Measurements from ENCODE around the gene MAGEC3. TPM values are rescaled to one million over a fixed set of nuclear protein-coding genes. Genes with fewer than 3 reads are reported as not detected.
A peak's percentile ranks its signal among the peaks of the same experiment; 100 is the strongest.

The MAGEC3 gene, protein sequence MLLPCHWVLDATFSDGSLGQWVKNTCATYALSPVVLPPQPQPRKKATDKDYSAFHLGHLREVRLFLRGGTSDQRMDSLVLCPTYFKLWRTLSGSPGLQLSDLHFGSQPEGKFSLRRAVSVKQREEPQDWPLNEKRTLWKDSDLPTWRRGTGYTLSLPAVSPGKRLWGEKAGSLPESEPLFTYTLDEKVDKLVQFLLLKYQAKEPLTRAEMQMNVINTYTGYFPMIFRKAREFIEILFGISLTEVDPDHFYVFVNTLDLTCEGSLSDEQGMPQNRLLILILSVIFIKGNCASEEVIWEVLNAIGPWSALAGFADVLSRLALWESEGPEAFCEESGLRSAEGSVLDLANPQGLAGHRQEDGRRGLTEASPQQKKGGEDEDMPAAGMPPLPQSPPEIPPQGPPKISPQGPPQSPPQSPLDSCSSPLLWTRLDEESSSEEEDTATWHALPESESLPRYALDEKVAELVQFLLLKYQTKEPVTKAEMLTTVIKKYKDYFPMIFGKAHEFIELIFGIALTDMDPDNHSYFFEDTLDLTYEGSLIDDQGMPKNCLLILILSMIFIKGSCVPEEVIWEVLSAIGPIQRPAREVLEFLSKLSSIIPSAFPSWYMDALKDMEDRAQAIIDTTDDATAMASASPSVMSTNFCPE
- polyA plus RNA-seq (2013, experiment 1 of 2) = not detected
- not detected for polyA plus RNA-seq (2013, experiment 2 of 2)

DNA sequence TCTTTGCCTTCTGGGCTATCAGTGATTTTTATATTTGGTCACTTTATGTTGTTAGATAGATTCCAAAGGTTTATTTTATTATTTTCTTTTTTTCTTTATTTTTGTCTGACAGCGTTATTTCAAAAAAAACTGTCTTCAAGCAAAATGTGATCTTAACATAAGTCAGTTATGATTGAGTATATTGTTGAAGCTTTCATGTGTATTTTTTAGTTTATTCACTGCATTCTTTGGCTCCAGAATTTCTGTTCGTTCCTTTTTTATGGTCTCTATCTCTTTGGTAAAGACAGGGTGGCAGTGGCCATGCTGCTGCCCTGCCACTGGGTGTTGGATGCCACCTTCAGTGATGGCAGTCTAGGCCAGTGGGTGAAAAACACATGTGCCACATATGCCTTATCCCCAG is at the start of gene MAGEC3:
TSS of gene MAGEC3 (plus strand) at position 301 of the 400 bp plus-strand sequence. CDS start at position 301, 0 bp downstream.
- Histone ChIP-seq H3K23ac (ENCODE audit: low read length) (no peak within 1 kb of the TSS), H2BK5ac (ENCODE audit: low read length) (no peak within 1 kb of the TSS), H2AK5ac (ENCODE audit: low read length) (no peak within 1 kb of the TSS), H3K79me2 (ENCODE audit: control insufficient read depth, insufficient read depth, low read length) (no peaks in the 10 kb centered on the region), H3K4ac (ENCODE audit: low read depth, low read length) (no peak within 1 kb of the TSS), H3K79me1 (ENCODE audit: low read length) (no peaks in the 10 kb centered on the region), H3K56ac (ENCODE audit: low read length) (no peak within 1 kb of the TSS), H3K27me3 (ENCODE audit: insufficient read depth, low read length, poor library complexity) (no peaks in the 10 kb centered on the region), H3K4me2 (ENCODE audit: low read length) (no peak within 1 kb of the TSS), H3K4me1 (ENCODE audit: control insufficient read depth, low read depth, low read length) (no peaks in the 10 kb centered on the region), H2BK15ac (replicated peaks; ENCODE audit: low read depth) (no peak within 1 kb of the TSS), H3K9ac (ENCODE audit: low read length) (no peak within 1 kb of the TSS), H3K27ac (ENCODE audit: low read depth, low read length) (no peak within 1 kb of the TSS), H3K4me3 (ENCODE audit: low read length) (no peak within 1 kb of the TSS), H3K36me3 (ENCODE audit: control insufficient read depth, insufficient read depth, low read length) (no peaks in the 10 kb centered on the region), H2BK120ac (ENCODE audit: low read depth, low read length) (no peak within 1 kb of the TSS), H4K5ac (ENCODE audit: low read length) (no peak within 1 kb of the TSS), H4K8ac (ENCODE audit: low read depth, low read length) (no peak within 1 kb of the TSS), H3K18ac (ENCODE audit: low read length) (no peak within 1 kb of the TSS)
- no CpG with 5 or more reads among the region's 2 CpGs for WGBS (ENCODE audit: extremely low coverage, insufficient coverage, low lambda C conversion rate)
- no peak for DNase-seq

GRCh38 chrX:141791856-141792255 is 46.3 kb upstream of the MAGEC3 start:
- H2AK5ac ChIP-seq (ENCODE audit: low read length) = no peak overlapping the region
- H2BK5ac ChIP-seq (ENCODE audit: low read length) = no peak overlapping the region
- no peaks in the 10 kb centered on the region for H3K79me1 ChIP-seq (ENCODE audit: low read length)
- no peaks in the 10 kb centered on the region for H3K36me3 ChIP-seq (ENCODE audit: control insufficient read depth, insufficient read depth, low read length)
- no peaks in the 10 kb centered on the region for H3K27me3 ChIP-seq (ENCODE audit: insufficient read depth, low read length, poor library complexity)
- H4K8ac ChIP-seq (ENCODE audit: low read depth, low read length) = no peak overlapping the region
- H2BK15ac ChIP-seq (replicated peaks; ENCODE audit: low read depth) = no peak overlapping the region
- DNase-seq = no peak
- no peak overlapping the region for H2BK120ac ChIP-seq (ENCODE audit: low read depth, low read length)
- H3K27ac ChIP-seq (ENCODE audit: low read depth, low read length) = no peak overlapping the region
- H3K4me2 ChIP-seq (ENCODE audit: low read length) = no peak overlapping the region
- no peaks in the 10 kb centered on the region for H3K79me2 ChIP-seq (ENCODE audit: control insufficient read depth, insufficient read depth, low read length)
- no peak overlapping the region for H3K4ac ChIP-seq (ENCODE audit: low read depth, low read length)
- H3K4me1 ChIP-seq (ENCODE audit: control insufficient read depth, low read depth, low read length) = no peaks in the 10 kb centered on the region
- no peak overlapping the region for H3K9ac ChIP-seq (ENCODE audit: low read length)
- WGBS (ENCODE audit: extremely low coverage, insufficient coverage, low lambda C conversion rate) = no CpG with 5 or more reads among the region's 2 CpGs
- no peak overlapping the region for H3K18ac ChIP-seq (ENCODE audit: low read length)
- H3K23ac ChIP-seq (ENCODE audit: low read length) = no peak overlapping the region
- no peak overlapping the region for H3K4me3 ChIP-seq (ENCODE audit: low read length)
- H3K56ac ChIP-seq (ENCODE audit: low read length) = no peak overlapping the region
- H4K5ac ChIP-seq (ENCODE audit: low read length) = no peak overlapping the region

GRCh38 chrX:141811438-141811837 is 26.7 kb upstream of the MAGEC3 start:
- H3K4me3 ChIP-seq (ENCODE audit: low read length) = no peak overlapping the region
- no peaks in the 10 kb centered on the region for H3K4me1 ChIP-seq (ENCODE audit: control insufficient read depth, low read depth, low read length)
- no peak overlapping the region for H3K18ac ChIP-seq (ENCODE audit: low read length)
- no peak for DNase-seq
- H3K79me1 ChIP-seq (ENCODE audit: low read length) = no peaks in the 10 kb centered on the region
- H4K8ac ChIP-seq (ENCODE audit: low read depth, low read length) = no peak overlapping the region
- no peak overlapping the region for H3K9ac ChIP-seq (ENCODE audit: low read length)
- H3K79me2 ChIP-seq (ENCODE audit: control insufficient read depth, insufficient read depth, low read length) = no peaks in the 10 kb centered on the region
- H3K27ac ChIP-seq (ENCODE audit: low read depth, low read length) = no peak overlapping the region
- H2AK5ac ChIP-seq (ENCODE audit: low read length) = no peak overlapping the region
- WGBS (ENCODE audit: extremely low coverage, insufficient coverage, low lambda C conversion rate) = no CpG with 5 or more reads among the region's 1 CpG
- no peak overlapping the region for H3K56ac ChIP-seq (ENCODE audit: low read length)
- H2BK5ac ChIP-seq (ENCODE audit: low read length) = no peak overlapping the region
- no peaks in the 10 kb centered on the region for H3K27me3 ChIP-seq (ENCODE audit: insufficient read depth, low read length, poor library complexity)
- no peaks in the 10 kb centered on the region for H3K36me3 ChIP-seq (ENCODE audit: control insufficient read depth, insufficient read depth, low read length)
- H3K23ac ChIP-seq (ENCODE audit: low read length) = no peak overlapping the region
- H3K4ac ChIP-seq (ENCODE audit: low read depth, low read length) = no peak overlapping the region
- H3K4me2 ChIP-seq (ENCODE audit: low read length) = no peak overlapping the region
- H2BK120ac ChIP-seq (ENCODE audit: low read depth, low read length) = no peak overlapping the region
- no peak overlapping the region for H2BK15ac ChIP-seq (replicated peaks; ENCODE audit: low read depth)
- H4K5ac ChIP-seq (ENCODE audit: low read length) = no peak overlapping the region

GRCh38 chrX:141814213-141814857 is 23.8 kb upstream of the MAGEC3 start:
- H3K79me1 ChIP-seq (ENCODE audit: low read length) = no peaks in the 10 kb centered on the region
- no peak overlapping the region for H2BK15ac ChIP-seq (replicated peaks; ENCODE audit: low read depth)
- peak; percentile 4 for DNase-seq
- no peak overlapping the region for H3K23ac ChIP-seq (ENCODE audit: low read length)
- no peak overlapping the region for H4K5ac ChIP-seq (ENCODE audit: low read length)
- H3K9ac ChIP-seq (ENCODE audit: low read length) = no peak overlapping the region
- H3K36me3 ChIP-seq (ENCODE audit: control insufficient read depth, insufficient read depth, low read length) = no peaks in the 10 kb centered on the region
- H2AK5ac ChIP-seq (ENCODE audit: low read length) = no peak overlapping the region
- no peak overlapping the region for H3K18ac ChIP-seq (ENCODE audit: low read length)
- H3K4ac ChIP-seq (ENCODE audit: low read depth, low read length) = no peak overlapping the region
- no peak overlapping the region for H3K27ac ChIP-seq (ENCODE audit: low read depth, low read length)
- no peak overlapping the region for H3K4me3 ChIP-seq (ENCODE audit: low read length)
- H2BK120ac ChIP-seq (ENCODE audit: low read depth, low read length) = no peak overlapping the region
- WGBS (ENCODE audit: extremely low coverage, insufficient coverage, low lambda C conversion rate) = no CpG with 5 or more reads among the region's 2 CpGs
- H2BK5ac ChIP-seq (ENCODE audit: low read length) = no peak overlapping the region
- no peaks in the 10 kb centered on the region for H3K4me1 ChIP-seq (ENCODE audit: control insufficient read depth, low read depth, low read length)
- H4K8ac ChIP-seq (ENCODE audit: low read depth, low read length) = no peak overlapping the region
- no peak overlapping the region for H3K56ac ChIP-seq (ENCODE audit: low read length)
- H3K4me2 ChIP-seq (ENCODE audit: low read length) = no peak overlapping the region
- H3K27me3 ChIP-seq (ENCODE audit: insufficient read depth, low read length, poor library complexity) = no peaks in the 10 kb centered on the region
- H3K79me2 ChIP-seq (ENCODE audit: control insufficient read depth, insufficient read depth, low read length) = no peaks in the 10 kb centered on the region

DNA sequence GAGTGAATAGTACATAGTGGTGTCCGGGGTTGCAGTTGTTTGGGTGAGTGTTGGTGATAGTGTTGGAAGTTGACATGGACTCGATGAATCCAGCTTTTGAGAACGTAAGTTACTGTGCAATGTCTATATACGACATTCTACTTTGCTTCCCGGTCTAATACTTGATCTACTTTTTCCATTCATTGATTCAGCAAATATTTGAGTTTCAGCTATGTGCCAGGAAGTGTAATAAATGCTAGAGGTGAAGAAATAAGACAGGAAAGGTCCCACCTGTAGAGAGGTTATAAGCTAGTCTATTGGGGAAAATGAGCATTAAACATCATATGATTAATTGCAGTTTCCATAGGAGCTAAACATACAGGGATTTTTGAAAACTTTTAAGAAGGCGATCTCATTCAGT is 22.2 kb upstream of the MAGEC3 start:
- H3K56ac ChIP-seq (ENCODE audit: low read length) = no peak overlapping the region
- H3K18ac ChIP-seq (ENCODE audit: low read length) = no peak overlapping the region
- H3K79me1 ChIP-seq (ENCODE audit: low read length) = no peaks in the 10 kb centered on the region
- no peak overlapping the region for H3K4ac ChIP-seq (ENCODE audit: low read depth, low read length)
- H2BK15ac ChIP-seq (replicated peaks; ENCODE audit: low read depth) = no peak overlapping the region
- no peak overlapping the region for H3K9ac ChIP-seq (ENCODE audit: low read length)
- no peaks in the 10 kb centered on the region for H3K4me1 ChIP-seq (ENCODE audit: control insufficient read depth, low read depth, low read length)
- H3K4me2 ChIP-seq (ENCODE audit: low read length) = no peak overlapping the region
- no peak overlapping the region for H2BK120ac ChIP-seq (ENCODE audit: low read depth, low read length)
- no peak overlapping the region for H4K8ac ChIP-seq (ENCODE audit: low read depth, low read length)
- H2BK5ac ChIP-seq (ENCODE audit: low read length) = no peak overlapping the region
- H3K79me2 ChIP-seq (ENCODE audit: control insufficient read depth, insufficient read depth, low read length) = no peaks in the 10 kb centered on the region
- H3K36me3 ChIP-seq (ENCODE audit: control insufficient read depth, insufficient read depth, low read length) = no peaks in the 10 kb centered on the region
- H4K5ac ChIP-seq (ENCODE audit: low read length) = no peak overlapping the region
- no peak for DNase-seq
- no peak overlapping the region for H3K4me3 ChIP-seq (ENCODE audit: low read length)
- no peak overlapping the region for H3K23ac ChIP-seq (ENCODE audit: low read length)
- no peaks in the 10 kb centered on the region for H3K27me3 ChIP-seq (ENCODE audit: insufficient read depth, low read length, poor library complexity)
- H3K27ac ChIP-seq (ENCODE audit: low read depth, low read length) = no peak overlapping the region
- H2AK5ac ChIP-seq (ENCODE audit: low read length) = no peak overlapping the region
- no CpG with 5 or more reads among the region's 6 CpGs for WGBS (ENCODE audit: extremely low coverage, insufficient coverage, low lambda C conversion rate)
